C4-2B (cell line): Measurements from ENCODE around the gene DOCK10.

Source experiments
- H3K27ac ChIP-seq: fragments of 450-650 bp; 2 replicates; pipeline ENCODE4 v1.5.1; 2017
- ZFX ChIP-seq: fragments of 450-650 bp; IDR thresholded peaks from 2 replicates; pipeline ENCODE4 v1.6.1; 2017
- TF ChIP-seq, protein P1 (sequence below): fragments of 450-650 bp; conservative IDR thresholded peaks from 2 replicates; pipeline ENCODE4 v1.5.1; 2017; ENCODE audit warnings: mild to moderate bottlenecking

Gene DOCK10

DNA sequence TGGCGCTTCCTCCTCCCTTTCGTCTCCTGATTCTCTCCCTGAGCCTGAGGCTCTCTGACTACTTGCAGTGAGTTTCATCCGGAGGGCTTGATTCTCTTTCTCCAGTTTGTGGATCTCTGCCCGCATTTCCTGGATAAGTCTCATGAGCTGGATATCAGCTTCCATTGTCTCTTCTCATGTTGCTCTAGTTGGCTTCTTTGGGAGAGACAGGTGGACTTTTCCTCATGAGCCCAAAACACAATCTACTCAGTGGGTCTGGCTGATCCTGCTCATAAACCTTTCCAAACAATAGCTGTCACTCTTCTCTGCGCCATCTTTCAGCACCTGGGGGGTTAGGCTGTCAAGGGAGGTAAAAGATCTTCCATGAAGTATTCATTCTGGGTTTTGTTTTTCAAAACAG, 326.1 kb downstream of the DOCK10 start, which contains the start of gene CCDC195:
CCDC195 (minus strand) TSS at position 165 of the 400 bp plus-strand sequence; CDS start at position 165, 0 bp downstream.
- no peak within 1 kb of the TSS for H3K27ac ChIP-seq
- TF ChIP-seq, protein P1, sequence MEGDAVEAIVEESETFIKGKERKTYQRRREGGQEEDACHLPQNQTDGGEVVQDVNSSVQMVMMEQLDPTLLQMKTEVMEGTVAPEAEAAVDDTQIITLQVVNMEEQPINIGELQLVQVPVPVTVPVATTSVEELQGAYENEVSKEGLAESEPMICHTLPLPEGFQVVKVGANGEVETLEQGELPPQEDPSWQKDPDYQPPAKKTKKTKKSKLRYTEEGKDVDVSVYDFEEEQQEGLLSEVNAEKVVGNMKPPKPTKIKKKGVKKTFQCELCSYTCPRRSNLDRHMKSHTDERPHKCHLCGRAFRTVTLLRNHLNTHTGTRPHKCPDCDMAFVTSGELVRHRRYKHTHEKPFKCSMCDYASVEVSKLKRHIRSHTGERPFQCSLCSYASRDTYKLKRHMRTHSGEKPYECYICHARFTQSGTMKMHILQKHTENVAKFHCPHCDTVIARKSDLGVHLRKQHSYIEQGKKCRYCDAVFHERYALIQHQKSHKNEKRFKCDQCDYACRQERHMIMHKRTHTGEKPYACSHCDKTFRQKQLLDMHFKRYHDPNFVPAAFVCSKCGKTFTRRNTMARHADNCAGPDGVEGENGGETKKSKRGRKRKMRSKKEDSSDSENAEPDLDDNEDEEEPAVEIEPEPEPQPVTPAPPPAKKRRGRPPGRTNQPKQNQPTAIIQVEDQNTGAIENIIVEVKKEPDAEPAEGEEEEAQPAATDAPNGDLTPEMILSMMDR, result no peak
- TF ChIP-seq ZFX, result no peak
